HG02623 (cell line): ENCODE measurements around the gene NEDD1.

Experiments
- ATAC-seq: cut with Tn5 transposase; IDR thresholded peaks from one replicate; pipeline ENCODE4 v1.9.1; 2021; ENCODE audit warnings: moderate library complexity; ENCODE audit not compliant: unreplicated experiment

NEDD1 gene

DNA sequence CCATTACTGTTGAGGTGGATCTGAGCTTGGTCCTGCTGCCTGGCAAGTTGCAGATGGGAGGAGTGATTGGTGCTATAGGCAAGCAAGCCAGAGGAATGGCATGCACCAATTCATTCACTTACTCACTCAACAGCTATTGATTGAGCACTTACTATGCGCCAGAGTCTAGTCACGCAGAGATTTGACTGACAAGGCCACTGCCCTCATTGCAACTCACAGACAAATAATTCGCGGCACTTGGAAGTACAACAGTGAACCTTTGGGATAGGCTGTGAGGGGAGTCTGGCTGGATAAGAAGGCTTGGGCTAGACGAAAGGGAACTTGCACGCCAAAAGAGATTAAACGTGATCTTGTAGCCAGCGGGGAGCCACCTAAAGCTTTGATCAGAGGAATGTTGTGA lies 96.2 kb downstream of the NEDD1 start:
- no peak for ATAC-seq
